H1 (cell line): ENCODE measurements around the gene ENDOG. TPM values are rescaled to one million over a fixed set of nuclear protein-coding genes. Genes with fewer than 3 reads are reported as not detected.

Experiments used
- CTCF ChIA-PET: fragments of 300-600 bp; sonication (Branson Sonifier 250); formaldehyde crosslinking; loops from one replicate; lab custom pipeline; 2021; ENCODE audit not compliant: partially characterized antibody; lab: Charles Lee
- POLR2A ChIA-PET: fragments of 300-600 bp; sonication (Branson Sonifier 250); formaldehyde crosslinking; loops from one replicate; lab custom pipeline; 2021; ENCODE audit warnings: inconsistent platforms; ENCODE audit not compliant: partially characterized antibody; lab: Charles Lee
- DNase-seq, 2 experiments: peaks; one replicate each; pipeline versions ENCODE4 v3.0.0 to v3.0.0-alpha.2; 2010 to 2022; ENCODE audit warnings: low spot score in 2 of 2, low read depth in 1 of 2, mixed read lengths in 1 of 2
- FAIRE-seq: peaks from 2 replicates; lab custom pipeline; 2011; peaks lifted over from hg19 to GRCh38; lab: Jason Lieb, UNC
- H2AFZ ChIP-seq: 2 replicates; pipeline ENCODE4 v1.8.1; 2012; ENCODE audit warnings: low read length, inconsistent platforms
- H2AK5ac ChIP-seq: 2 replicates; pipeline ENCODE4 v1.6.1; 2013; ENCODE audit warnings: low read depth, low read length
- H2BK120ac ChIP-seq: replicated peaks from 2 replicates; pipeline ENCODE3; 2013; ENCODE audit warnings: low read depth, low read length, inconsistent platforms
- H2BK12ac ChIP-seq: 2 replicates; pipeline ENCODE4 v1.6.1; 2013; ENCODE audit warnings: low read depth, low read length
- H2BK15ac ChIP-seq: 2 replicates; pipeline ENCODE4 v1.6.1; 2013; ENCODE audit warnings: low read length
- H2BK20ac ChIP-seq: 2 replicates; pipeline ENCODE4 v1.6.1; 2013; ENCODE audit warnings: low read length
- H2BK5ac ChIP-seq: 2 replicates; pipeline ENCODE4 v1.6.1; 2013; ENCODE audit warnings: low read depth, low read length
- H3K14ac ChIP-seq: 2 replicates; pipeline ENCODE4 v1.6.1; 2013; ENCODE audit warnings: inconsistent platforms; ENCODE audit not compliant: insufficient read length
- H3K18ac ChIP-seq: 2 replicates; pipeline ENCODE4 v1.6.1; 2013; ENCODE audit warnings: low read length; ENCODE audit errors: extremely low read depth
- H3K23ac ChIP-seq: 2 replicates; pipeline ENCODE4 v1.6.1; 2013; ENCODE audit warnings: inconsistent platforms; ENCODE audit not compliant: insufficient read length
- H3K23me2 ChIP-seq: 2 replicates; pipeline ENCODE4 v1.6.1; 2013; ENCODE audit warnings: low read depth, low read length
- H3K27ac ChIP-seq: 2 replicates; pipeline ENCODE4 v1.6.1; 2011; ENCODE audit warnings: low read depth, low read length, inconsistent platforms
- H3K27me3 ChIP-seq, 4 experiments: replicated peaks in 1 of 4; 1 replicate in 1 of 4; 2 replicates in 3 of 4; pipeline versions ENCODE4 v1.6.1 to v1.8.1; 2011 to 2013; ENCODE audit warnings: low read length in 3 of 4, mild to moderate bottlenecking in 3 of 4, inconsistent platforms in 2 of 4, mixed read lengths in 2 of 4, moderate library complexity in 1 of 4; ENCODE audit not compliant: control insufficient read depth in 3 of 4, insufficient read depth in 3 of 4; ENCODE audit errors: extremely low read depth in 1 of 4
- H3K36me3 ChIP-seq, 4 experiments: 2 replicates each; pipeline versions ENCODE4 v1.6.1 to v1.8.1; 2011 to 2013; ENCODE audit warnings: mild to moderate bottlenecking in 4 of 4, low read length in 3 of 4, moderate library complexity in 2 of 4, control low read depth in 1 of 4, inconsistent platforms in 1 of 4; ENCODE audit not compliant: insufficient read depth in 4 of 4, control insufficient read depth in 2 of 4
- H3K4ac ChIP-seq: replicated peaks from 2 replicates; pipeline ENCODE3; 2013; ENCODE audit warnings: low read length, low read depth, mixed read lengths, inconsistent platforms; ENCODE audit not compliant: insufficient read length
- H3K4me1 ChIP-seq, 4 experiments: replicated peaks in 1 of 4; 1 replicate in 1 of 4; 2 replicates in 3 of 4; pipeline versions ENCODE4 v1.6.1 to v1.8.1; 2011 to 2013; ENCODE audit warnings: low read length in 3 of 4, inconsistent platforms in 2 of 4, mixed read lengths in 1 of 4; ENCODE audit not compliant: insufficient read depth in 4 of 4, control insufficient read depth in 3 of 4
- H3K4me2 ChIP-seq, 2 experiments: 2 replicates each; pipeline versions ENCODE4 v1.6.1 to v1.8.1; 2011 to 2013; ENCODE audit warnings: low read depth in 2 of 2, low read length in 2 of 2, control low read depth in 1 of 2, inconsistent platforms in 1 of 2, mild to moderate bottlenecking in 1 of 2; ENCODE audit not compliant: insufficient read depth in 1 of 2
- H3K4me3 ChIP-seq, 4 experiments: fragments of 200-600, 300-600 bp in 1 of 4; sonication (generic), shearing (Covaris generic), sonication (Bioruptor Twin) in 1 of 4; 2 replicates each; pipeline versions ENCODE4 v1.5.1 to v1.8.1; 2011 to 2016; ENCODE audit warnings: low read length in 4 of 4, low read depth in 3 of 4, control low read depth in 2 of 4, inconsistent platforms in 2 of 4, mild to moderate bottlenecking in 2 of 4, mixed read lengths in 1 of 4, moderate library complexity in 1 of 4; ENCODE audit not compliant: insufficient read depth in 2 of 4; ENCODE audit errors: extremely low read depth in 1 of 4
- H3K56ac ChIP-seq: replicated peaks from 2 replicates; pipeline ENCODE3; 2013; ENCODE audit warnings: low read depth, mild to moderate bottlenecking, mixed read lengths, low read length, inconsistent platforms; ENCODE audit not compliant: insufficient read length
- H3K79me1 ChIP-seq: 2 replicates; pipeline ENCODE4 v1.6.1; 2013; ENCODE audit warnings: low read depth, low read length, control low read depth
- H3K79me2 ChIP-seq, 2 experiments: 2 replicates each; pipeline versions ENCODE4 v1.6.1 to v1.8.1; 2012 to 2013; ENCODE audit warnings: low read length in 2 of 2, mild to moderate bottlenecking in 2 of 2, inconsistent platforms in 1 of 2; ENCODE audit not compliant: insufficient read depth in 2 of 2, control insufficient read depth in 1 of 2
- H3K9ac ChIP-seq, 4 experiments: replicated peaks in 1 of 4; 1 replicate in 1 of 4; 2 replicates in 3 of 4; pipeline versions ENCODE4 v1.6.1 to v1.8.1; 2011 to 2013; ENCODE audit warnings: low read depth in 3 of 4, low read length in 3 of 4, control low read depth in 2 of 4, mild to moderate bottlenecking in 2 of 4, moderate library complexity in 2 of 4, inconsistent platforms in 1 of 4; ENCODE audit errors: extremely low read depth in 1 of 4
- H3K9me3 ChIP-seq, 2 experiments: 2 replicates each; pipeline versions ENCODE4 v1.6.1 to v1.8.1; 2012 to 2013; ENCODE audit warnings: mild to moderate bottlenecking in 2 of 2, moderate library complexity in 2 of 2, control low read depth in 1 of 2, inconsistent platforms in 1 of 2, low read depth in 1 of 2, low read length in 1 of 2, mixed read lengths in 1 of 2; ENCODE audit not compliant: insufficient read depth in 2 of 2
- H4K20me1 ChIP-seq, 2 experiments: replicated peaks in 1 of 2; 2 replicates each; pipeline versions ENCODE3 to v1.8.1; 2011 to 2013; ENCODE audit warnings: inconsistent platforms in 2 of 2, low read length in 2 of 2, mild to moderate bottlenecking in 1 of 2; ENCODE audit not compliant: insufficient read depth in 2 of 2, control insufficient read depth in 1 of 2
- H4K5ac ChIP-seq: 2 replicates; pipeline ENCODE4 v1.6.1; 2013; ENCODE audit warnings: low read length, low read depth, mixed read lengths, inconsistent platforms; ENCODE audit not compliant: insufficient read length
- H4K8ac ChIP-seq: 2 replicates; pipeline ENCODE4 v1.8.0; 2013; ENCODE audit warnings: mild to moderate bottlenecking, moderate library complexity, low read length, inconsistent platforms; ENCODE audit not compliant: insufficient read depth; ENCODE audit errors: extremely low read depth
- H4K91ac ChIP-seq: replicated peaks from 2 replicates; pipeline ENCODE3; 2013; ENCODE audit warnings: low read length, mixed read lengths, inconsistent platforms; ENCODE audit not compliant: insufficient read length
- BACH1 ChIP-seq: IDR thresholded peaks from 2 replicates; pipeline ENCODE4 v1.6.1; 2012; ENCODE audit warnings: low read length, improper control_type of control experiment
- CEBPB ChIP-seq: IDR thresholded peaks from 2 replicates; pipeline ENCODE4 v1.6.1; 2012; ENCODE audit warnings: low read depth, low read length
- GTF2F1 ChIP-seq: IDR thresholded peaks from 2 replicates; pipeline ENCODE4 v1.6.1; 2012; ENCODE audit warnings: low read depth, low read length, improper control_type of control experiment, borderline replicate concordance
- POU5F1 ChIP-seq: IDR thresholded peaks from 2 replicates; pipeline ENCODE4 v1.6.1; 2011; ENCODE audit warnings: low read depth, mild to moderate bottlenecking, low read length, moderate library complexity
- RNF2 ChIP-seq: fragments of 200-900, 300-1000 bp; sonication (generic); IDR thresholded peaks from 2 replicates; pipeline ENCODE4 v1.7.1; 2016; ENCODE audit warnings: borderline replicate concordance, low read depth, mild to moderate bottlenecking, antibody characterized with exemption, low read length; ENCODE audit not compliant: poor library complexity, severe bottlenecking; ENCODE audit errors: missing control alignments
- SIRT6 ChIP-seq: IDR thresholded peaks from one replicate; pipeline ENCODE4 v1.7.1; 2012; ENCODE audit warnings: low read length, inconsistent platforms
- SP1 ChIP-seq: IDR thresholded peaks from 2 replicates; pipeline ENCODE4 v1.6.1; 2011; ENCODE audit warnings: low read depth, low read length
- ZNF274 ChIP-seq: IDR thresholded peaks from 2 replicates; pipeline ENCODE4 v1.7.0; 2012; ENCODE audit warnings: low read length, borderline replicate concordance; ENCODE audit errors: extremely low read depth
- WGBS, 2 experiments: shearing (Covaris generic) in 1 of 2; methylation state at CpG; one replicate each; pipeline versions ENCODE4 v1.1.6 to v1.1.7; 2013 to 2015; ENCODE audit warnings: low lambda C conversion rate in 2 of 2, mixed read lengths in 2 of 2, inconsistent platforms in 1 of 2, low coverage in 1 of 2, missing lambda C conversion rate in 1 of 2; ENCODE audit not compliant: insufficient replicate concordance in 2 of 2, insufficient coverage in 1 of 2, insufficient read length in 1 of 2; ENCODE audit errors: extremely low coverage in 1 of 2, missing lambda C conversion rate in 1 of 2; 5-methylcytosine and 5-hydroxymethylcytosine counted together
- polyA plus RNA-seq, 7 experiments: library from polyadenylated mRNA; depleted of rRNA in 3 of 7; stranded (reverse) in 5 of 7; unstranded in 2 of 7; fragments of >200 nt in 5 of 7; fragments of 200-250 nt in 2 of 7; gene quantifications; 1 replicate in 5 of 7; 2 replicates in 1 of 7; 4 replicates in 1 of 7; pipeline versions ENCODE4 v1.2.1 to v1.2.3, GENCODE V29; 2011 to 2013; ENCODE audit warnings: missing spikeins in 2 of 7, mixed read lengths in 2 of 7
- total RNA-seq: library from RNA; stranded (reverse); fragmentation: NEBNext Ultra II Directional; extraction: Animal tissue kit (Norgen Biotek cat#: 25700); gene quantifications from 2 replicates; pipeline ENCODE4 v1.2.1, GENCODE V29; 2021
- TF ChIP-seq, protein P1 (sequence below), 3 experiments: IDR thresholded peaks; 1 replicate in 2 of 3; 2 replicates in 1 of 3; pipeline versions ENCODE4 v1.5.1 to v1.6.1; 2011; ENCODE audit warnings: low read length in 3 of 3, mild to moderate bottlenecking in 3 of 3, inconsistent platforms in 2 of 3, low read depth in 1 of 3, moderate library complexity in 1 of 3; ENCODE audit not compliant: insufficient read depth in 1 of 3; ENCODE audit errors: control extremely low read depth in 1 of 3

ENDOG gene
- total and polyA plus RNA-seq, 2 of the 8 experiments (the other 6 are each of a cell fraction or from before 2014, with no cell fraction given) = 17.5 to 23.4 TPM

DNA sequence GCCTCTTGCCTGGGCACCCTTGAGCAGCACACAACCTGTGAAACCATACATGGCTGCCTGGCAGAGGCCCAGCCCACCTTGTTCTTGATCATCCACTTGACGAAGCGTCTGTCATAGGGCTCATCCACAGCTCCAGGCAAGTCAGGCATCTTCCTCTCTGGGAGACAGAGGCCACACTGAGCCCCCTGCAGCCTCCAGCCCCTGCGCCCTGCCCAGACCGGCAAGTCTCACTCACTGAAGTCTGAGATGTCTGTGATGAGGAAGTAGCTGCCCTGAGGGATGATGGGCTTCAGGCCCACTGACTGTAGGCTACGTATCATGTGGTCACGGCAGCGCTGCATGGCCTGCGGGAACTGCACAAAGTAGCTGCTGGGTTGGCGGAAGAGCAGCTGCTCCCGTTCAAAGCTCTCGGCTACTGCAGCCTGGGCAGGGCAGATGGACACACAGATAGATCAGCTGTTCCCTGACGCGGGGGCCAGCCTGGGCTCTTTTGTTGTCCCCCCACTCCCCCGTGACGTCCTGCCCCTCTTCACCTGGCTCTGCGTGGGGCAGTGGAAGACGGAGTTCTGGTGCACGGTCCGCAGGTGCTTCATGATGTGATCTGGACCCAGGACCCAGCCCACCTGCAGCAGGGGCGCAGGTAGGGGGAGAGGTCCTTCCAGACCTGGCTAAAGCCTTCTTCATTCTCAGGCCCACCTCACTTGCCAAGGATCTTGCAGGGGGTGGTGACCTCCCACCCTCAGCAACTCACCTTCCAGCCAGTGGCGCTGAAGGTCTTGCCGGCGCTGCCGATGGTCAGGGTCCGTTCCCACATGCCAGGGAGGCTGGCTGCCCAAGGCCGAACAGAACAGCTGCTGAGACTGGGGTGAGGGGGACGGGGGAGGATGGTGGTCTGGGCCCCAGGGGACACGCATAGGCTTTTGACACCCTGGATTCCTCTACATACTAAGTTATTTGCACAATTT is 17.2 kb downstream of the ENDOG start:
- Histone ChIP-seq H3K36me3 (peaks cover 0 to 10% (median 4%) of the 10 kb centered on the region in 4 experiments; a peak in 5 of 8 replicates), H2BK5ac (no peak overlapping the region), H2AK5ac (no peak overlapping the region), H2BK12ac (no peak overlapping the region), H4K5ac (no peak overlapping the region), H3K56ac (no peak overlapping the region), H3K14ac (no peak overlapping the region), H2BK20ac (no peak overlapping the region), H2BK15ac (no peak overlapping the region), H4K91ac (no peak overlapping the region), H3K23ac (no peak overlapping the region), H3K79me1 (no peaks in the 10 kb centered on the region), H3K79me2 (no peaks in the 10 kb centered on the region), H3K4ac (no peak overlapping the region), H4K8ac (no peak overlapping the region), H2AFZ (no peak overlapping the region), H3K4me1 (no peaks in the 10 kb centered on the region), H3K18ac (no peak overlapping the region), H3K23me2 (no peaks in the 10 kb centered on the region), H3K27ac (no peak overlapping the region), H3K27me3 (no peaks in the 10 kb centered on the region), H4K20me1 (peaks cover 0 to 4% of the 10 kb centered on the region in 2 experiments), H3K9ac (no peak overlapping the region), H3K4me2 (no peak overlapping the region), H3K9me3 (no peaks in the 10 kb centered on the region), H2BK120ac (no peak overlapping the region), H3K4me3 (no peak overlapping the region)
- ChIA-PET CTCF (interaction anchor here (0.6 to 1.2 kb wide), 4 partner anchors 16 to 121 kb away, joined by 3 read pairs; no protein-coding TSS in a partner anchor), POLR2A (interaction anchor here (0.9 kb wide), 1 partner anchor 12 kb away, joined by 3 read pairs; no protein-coding TSS in a partner anchor)
- 94% methylated on average over 25 of the region's 28 CpGs; no CpG with 5 or more reads in 1 of the 2 experiments for WGBS, 2 experiments
- no peak for FAIRE-seq
- DNase-seq = no peak
- TF ChIP-seq SP1 = no peak
- no peak for TF ChIP-seq POU5F1
- TF ChIP-seq SIRT6 = no peak
- TF ChIP-seq, protein P1, sequence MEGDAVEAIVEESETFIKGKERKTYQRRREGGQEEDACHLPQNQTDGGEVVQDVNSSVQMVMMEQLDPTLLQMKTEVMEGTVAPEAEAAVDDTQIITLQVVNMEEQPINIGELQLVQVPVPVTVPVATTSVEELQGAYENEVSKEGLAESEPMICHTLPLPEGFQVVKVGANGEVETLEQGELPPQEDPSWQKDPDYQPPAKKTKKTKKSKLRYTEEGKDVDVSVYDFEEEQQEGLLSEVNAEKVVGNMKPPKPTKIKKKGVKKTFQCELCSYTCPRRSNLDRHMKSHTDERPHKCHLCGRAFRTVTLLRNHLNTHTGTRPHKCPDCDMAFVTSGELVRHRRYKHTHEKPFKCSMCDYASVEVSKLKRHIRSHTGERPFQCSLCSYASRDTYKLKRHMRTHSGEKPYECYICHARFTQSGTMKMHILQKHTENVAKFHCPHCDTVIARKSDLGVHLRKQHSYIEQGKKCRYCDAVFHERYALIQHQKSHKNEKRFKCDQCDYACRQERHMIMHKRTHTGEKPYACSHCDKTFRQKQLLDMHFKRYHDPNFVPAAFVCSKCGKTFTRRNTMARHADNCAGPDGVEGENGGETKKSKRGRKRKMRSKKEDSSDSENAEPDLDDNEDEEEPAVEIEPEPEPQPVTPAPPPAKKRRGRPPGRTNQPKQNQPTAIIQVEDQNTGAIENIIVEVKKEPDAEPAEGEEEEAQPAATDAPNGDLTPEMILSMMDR (IDR thresholded peaks at IDR 0.05; ENCODE audit: control extremely low read depth in 1 of 3, insufficient read depth in 1 of 3, low read depth in 1 of 3, low read length in 3 of 3) = no peak
- no peak for TF ChIP-seq ZNF274
- TF ChIP-seq GTF2F1 = no peak
- no peak for TF ChIP-seq RNF2
- TF ChIP-seq BACH1 = no peak
- no peak for TF ChIP-seq CEBPB
